ENCODE results near the gene CTXN1. TPM values are rescaled to one million over a fixed set of nuclear protein-coding genes. Genes with fewer than 3 reads are reported as not detected.
A peak's percentile ranks its signal among the peaks of the same experiment; 100 is the strongest.

The CTXN1 gene
- total and polyA plus RNA-seq, 7 donors = 0.04 to 0.30 (median 0.25) TPM; not detected in 4

DNA sequence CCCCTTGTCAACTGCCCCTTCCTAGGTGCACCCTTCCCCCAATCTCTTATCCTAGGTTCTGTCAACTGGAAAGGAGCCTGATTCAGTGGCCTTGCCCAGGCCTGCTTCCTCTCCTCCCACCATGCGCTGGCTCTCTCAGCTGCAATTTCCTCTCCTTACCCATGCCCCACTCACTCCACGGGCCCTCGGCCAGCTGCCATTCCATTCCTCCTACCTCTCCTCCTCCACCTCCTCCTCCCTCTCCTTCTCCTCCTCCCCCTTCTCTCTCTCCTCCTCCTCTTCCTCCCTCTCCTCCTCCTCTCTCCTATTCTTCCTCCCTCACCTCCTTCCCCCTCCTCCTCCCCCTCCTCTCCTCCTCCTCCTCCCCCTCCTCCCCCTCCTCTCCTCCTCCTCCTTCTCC lies 27.1 kb upstream of the CTXN1 start:
- Histone ChIP-seq H3K27me3 (ENCODE audit: insufficient read depth in 3 of 3, low read length in 2 of 3) (no peaks in the 10 kb centered on the region), H3K36me3 (ENCODE audit: insufficient read depth in 1 of 2, low read depth in 1 of 2) (peaks cover 0 to 6% of the 10 kb centered on the region in 2 donors), H3K9me3 (no peaks in the 10 kb centered on the region), H3K4me3 (no peak overlapping the region), H3K27ac (no peak overlapping the region), H3K4me1 (peaks cover 19% of the 10 kb centered on the region)
- intact Hi-C loops (cut with DNase I) = loop anchor here in 1 of 2 donors (5.0 kb wide), 1 partner anchor 49 kb away; no protein-coding TSS in a partner anchor
- TF ChIP-seq, protein P1, sequence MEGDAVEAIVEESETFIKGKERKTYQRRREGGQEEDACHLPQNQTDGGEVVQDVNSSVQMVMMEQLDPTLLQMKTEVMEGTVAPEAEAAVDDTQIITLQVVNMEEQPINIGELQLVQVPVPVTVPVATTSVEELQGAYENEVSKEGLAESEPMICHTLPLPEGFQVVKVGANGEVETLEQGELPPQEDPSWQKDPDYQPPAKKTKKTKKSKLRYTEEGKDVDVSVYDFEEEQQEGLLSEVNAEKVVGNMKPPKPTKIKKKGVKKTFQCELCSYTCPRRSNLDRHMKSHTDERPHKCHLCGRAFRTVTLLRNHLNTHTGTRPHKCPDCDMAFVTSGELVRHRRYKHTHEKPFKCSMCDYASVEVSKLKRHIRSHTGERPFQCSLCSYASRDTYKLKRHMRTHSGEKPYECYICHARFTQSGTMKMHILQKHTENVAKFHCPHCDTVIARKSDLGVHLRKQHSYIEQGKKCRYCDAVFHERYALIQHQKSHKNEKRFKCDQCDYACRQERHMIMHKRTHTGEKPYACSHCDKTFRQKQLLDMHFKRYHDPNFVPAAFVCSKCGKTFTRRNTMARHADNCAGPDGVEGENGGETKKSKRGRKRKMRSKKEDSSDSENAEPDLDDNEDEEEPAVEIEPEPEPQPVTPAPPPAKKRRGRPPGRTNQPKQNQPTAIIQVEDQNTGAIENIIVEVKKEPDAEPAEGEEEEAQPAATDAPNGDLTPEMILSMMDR (IDR thresholded peaks at IDR 0.05) = no peak
- no peak for DNase-seq
- WGBS, 3 donors = 30 to 36% (median 31%) methylated on average over 3 of the region's 3 CpGs
- no peak for ATAC-seq

DNA sequence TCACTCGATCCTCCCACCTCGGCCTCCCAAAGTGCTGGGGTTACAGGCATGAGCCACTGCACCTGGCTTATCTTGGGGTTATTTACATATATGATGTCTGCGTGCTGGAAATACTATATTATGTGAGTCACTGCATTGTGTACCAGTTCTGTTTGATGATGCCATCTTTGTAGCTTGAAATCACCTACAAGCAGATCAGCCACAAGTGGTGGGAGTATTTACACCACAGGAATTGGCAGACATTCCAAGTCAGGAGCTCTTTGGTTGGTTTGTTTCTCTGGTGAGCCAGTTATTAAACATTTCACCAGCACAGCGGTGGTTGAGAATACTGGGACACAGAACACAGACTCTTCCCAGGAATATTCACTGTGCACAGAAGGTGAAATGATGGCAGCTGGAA lies 22.0 kb upstream of the CTXN1 start:
- intact Hi-C loops (cut with DNase I) = no loop called here
- 94 to 96% (median 95%) methylated on average over 4 of the region's 4 CpGs for WGBS, 3 donors
- DNase-seq (no peak), ATAC-seq (no peak)
- no peaks in the 10 kb centered on the region for H3K27me3 ChIP-seq (ENCODE audit: insufficient read depth in 3 of 3, low read length in 2 of 3)
- peaks cover 18% of the 10 kb centered on the region for H3K4me1 ChIP-seq
- H3K4me3 ChIP-seq = no peak overlapping the region
- no peaks in the 10 kb centered on the region for H3K9me3 ChIP-seq
- TF ChIP-seq, protein P1 (IDR thresholded peaks at IDR 0.05) = no peak
- no peak overlapping the region for H3K27ac ChIP-seq
- H3K36me3 ChIP-seq (ENCODE audit: insufficient read depth in 1 of 2, low read depth in 1 of 2) = peaks cover 0 to 3% of the 10 kb centered on the region in 2 donors

- Histone ChIP-seq H3K9me3 (no peaks in the 10 kb centered on the region), H3K27me3 (ENCODE audit: insufficient read depth in 3 of 3, low read length in 2 of 3) (no peaks in the 10 kb centered on the region), H3K36me3 (ENCODE audit: insufficient read depth in 1 of 2, low read depth in 1 of 2) (peaks cover 0 to 36% of the 10 kb centered on the region in 2 donors), H3K4me3 (peak overlapping the region; percentile 99), H3K4me1 (peaks cover 17% of the 10 kb centered on the region), H3K27ac (peak overlapping the region; percentile 99)
- TF ChIP-seq, protein P1 (IDR thresholded peaks at IDR 0.05) = peak; percentile 91
- WGBS, 3 donors = 24 to 27% (median 26%) methylated on average over 18 of the region's 18 CpGs
- intact Hi-C loops (cut with DNase I) = loop anchor here (1.0 to 2.0 kb wide), 2 partner anchors 59 to 309 kb away; no protein-coding TSS in a partner anchor
- peak; percentile 88 to 91 for DNase-seq
- ATAC-seq = peak; percentile 62 to 75 (median 66)
Measured at GRCh38 chr19:7944177-7944761, 18.3 kb upstream of the CTXN1 start.

- Histone ChIP-seq H3K9me3 (no peaks in the 10 kb centered on the region), H3K36me3 (ENCODE audit: insufficient read depth in 1 of 2, low read depth in 1 of 2) (peaks cover 0 to 43% of the 10 kb centered on the region in 2 donors), H3K4me3 (peak within 1 kb of the TSS; percentile 99), H3K4me1 (peaks cover 17% of the 10 kb centered on the region), H3K27me3 (ENCODE audit: insufficient read depth in 3 of 3, low read length in 2 of 3) (no peaks in the 10 kb centered on the region), H3K27ac (peak within 1 kb of the TSS; percentile 99)
- TF ChIP-seq, protein P1 (IDR thresholded peaks at IDR 0.05) = no peak
- DNase-seq (peak; percentile 99 to 100), ATAC-seq (peak; percentile 97 to 98 (median 98))
- intact Hi-C loops (cut with DNase I) = loop anchor here (1.0 to 2.0 kb wide), 2 partner anchors 60 to 309 kb away; no protein-coding TSS in a partner anchor
- 0% methylated on average over 48 to 56 of the region's 56 CpGs for WGBS, 3 donors
Measured at GRCh38 chr19:7943444-7944176, 17.7 kb upstream of the CTXN1 start, which contains the start of gene TIMM44. Gene TIMM44, minus strand, starts transcription at chr19:7943666. Its CDS starts 15 bp downstream, at chr19:7943651.

Data from psoas muscle (tissue), 8 donors.